OCI-LY7 (cell line): ENCODE measurements around the gene EVX2. TPM values are rescaled to one million over a fixed set of nuclear protein-coding genes. Genes with fewer than 3 reads are reported as not detected.

Experiments
- BruUV-seq: library from RNA; stranded (reverse); fragments of 400-500 nt; replicated peaks from 2 replicates; lab custom pipeline; 2021; lab: Mats Ljungman, UMichigan
- CTCF ChIA-PET: fragments of 300-600 bp; sonication (Branson Sonifier 250); formaldehyde crosslinking; loops from one replicate; lab custom pipeline; 2022; ENCODE audit warnings: antibody characterized with exemption; ENCODE audit not compliant: unreplicated experiment; lab: Charles Lee
- POLR2A ChIA-PET: fragments of 300-600 bp; sonication (Branson Sonifier 250); formaldehyde crosslinking; loops from one replicate; lab custom pipeline; 2022; ENCODE audit warnings: antibody characterized with exemption; lab: Charles Lee
- DNase-seq: peaks from one replicate; pipeline ENCODE4 v3.0.0-alpha.2; 2015; ENCODE audit warnings: low spot score
- H2AFZ ChIP-seq: fragments of 200-600 bp; sonication (generic), shearing (Covaris generic); 2 replicates; pipeline ENCODE4 v1.6.1; 2014; ENCODE audit warnings: mild to moderate bottlenecking, antibody characterized with exemption, low read length, moderate library complexity
- H3K27ac ChIP-seq: fragments of 200-600 bp; sonication (generic); 2 replicates; pipeline ENCODE4 v1.5.1; 2014; ENCODE audit warnings: mixed run types, low read depth, mild to moderate bottlenecking, moderate library complexity, low read length, inconsistent platforms; ENCODE audit not compliant: poor library complexity, severe bottlenecking
- H3K36me3 ChIP-seq: fragments of 200-600 bp; sonication (generic); 2 replicates; pipeline ENCODE4 v1.6.1; 2014; ENCODE audit warnings: mild to moderate bottlenecking, antibody characterized with exemption, low read length, moderate library complexity, mixed read lengths; ENCODE audit not compliant: insufficient read depth
- H3K4me1 ChIP-seq: fragments of 200-600 bp; sonication (generic); 2 replicates; pipeline ENCODE4 v1.5.1; 2014; ENCODE audit warnings: mild to moderate bottlenecking, low read length; ENCODE audit not compliant: insufficient read depth, poor library complexity, severe bottlenecking
- H3K4me2 ChIP-seq: fragments of 200-600 bp; sonication (generic); 2 replicates; pipeline ENCODE4 v1.6.1; 2014; ENCODE audit warnings: mild to moderate bottlenecking, low read length
- H3K4me3 ChIP-seq: fragments of 200-600 bp; sonication (generic); 2 replicates; pipeline ENCODE4 v1.5.1; 2014; ENCODE audit warnings: mild to moderate bottlenecking, low read depth, low read length; ENCODE audit not compliant: poor library complexity, severe bottlenecking
- H3K79me2 ChIP-seq: fragments of 200-600 bp; sonication (generic); 2 replicates; pipeline ENCODE4 v1.6.1; 2016; ENCODE audit warnings: low read depth, mild to moderate bottlenecking, low read length, moderate library complexity, mixed read lengths; ENCODE audit not compliant: insufficient read depth
- H3K9me2 ChIP-seq: fragments of 200-600 bp; sonication (generic); 2 replicates; pipeline ENCODE4 v1.6.1; 2016; ENCODE audit warnings: mild to moderate bottlenecking, low read length, mixed read lengths; ENCODE audit not compliant: insufficient read depth
- H3K9me3 ChIP-seq: fragments of 200-600 bp; sonication (generic); 2 replicates; pipeline ENCODE4 v1.6.1; 2014; ENCODE audit warnings: mild to moderate bottlenecking, mixed run types, low read length, mixed read lengths
- H4K20me1 ChIP-seq: fragments of 200-600 bp; sonication (generic); 2 replicates; pipeline ENCODE4 v1.6.1; 2014; ENCODE audit warnings: mild to moderate bottlenecking, antibody characterized with exemption, low read length, moderate library complexity, mixed read lengths; ENCODE audit not compliant: insufficient read depth
- CTCF ChIP-seq: fragments of 200-600 bp; sonication (generic); conservative IDR thresholded peaks from 2 replicates; pipeline ENCODE4 v1.5.1; 2014; ENCODE audit warnings: mild to moderate bottlenecking, antibody characterized with exemption, low read length, moderate library complexity, mixed read lengths
- EZH2phosphoT487 ChIP-seq: fragments of 200-600 bp; sonication (generic); IDR thresholded peaks from 2 replicates; pipeline ENCODE4 v1.6.1; 2018; ENCODE audit warnings: low read depth, borderline replicate concordance, mild to moderate bottlenecking, mixed run types, antibody characterized with exemption, low read length, moderate library complexity, mixed read lengths
- intact Hi-C: fragments of 100-400 bp; cut with micrococcal nuclease; formaldehyde crosslinking; loops from one replicate; pipeline ENCODE4 v1.10.0; 2022; ENCODE audit not compliant: unreplicated experiment
- total RNA-seq, 2 experiments: library from RNA; depleted of rRNA in 1 of 2; stranded (reverse); fragments of >200 nt in 1 of 2; shearing (Covaris generic) in 1 of 2; gene quantifications; 2 replicates each; pipeline ENCODE4 v1.2.3, GENCODE V29; 2014 to 2022

The EVX2 gene
- total RNA-seq, 2 experiments from 2014 or later, result not detected

DNA sequence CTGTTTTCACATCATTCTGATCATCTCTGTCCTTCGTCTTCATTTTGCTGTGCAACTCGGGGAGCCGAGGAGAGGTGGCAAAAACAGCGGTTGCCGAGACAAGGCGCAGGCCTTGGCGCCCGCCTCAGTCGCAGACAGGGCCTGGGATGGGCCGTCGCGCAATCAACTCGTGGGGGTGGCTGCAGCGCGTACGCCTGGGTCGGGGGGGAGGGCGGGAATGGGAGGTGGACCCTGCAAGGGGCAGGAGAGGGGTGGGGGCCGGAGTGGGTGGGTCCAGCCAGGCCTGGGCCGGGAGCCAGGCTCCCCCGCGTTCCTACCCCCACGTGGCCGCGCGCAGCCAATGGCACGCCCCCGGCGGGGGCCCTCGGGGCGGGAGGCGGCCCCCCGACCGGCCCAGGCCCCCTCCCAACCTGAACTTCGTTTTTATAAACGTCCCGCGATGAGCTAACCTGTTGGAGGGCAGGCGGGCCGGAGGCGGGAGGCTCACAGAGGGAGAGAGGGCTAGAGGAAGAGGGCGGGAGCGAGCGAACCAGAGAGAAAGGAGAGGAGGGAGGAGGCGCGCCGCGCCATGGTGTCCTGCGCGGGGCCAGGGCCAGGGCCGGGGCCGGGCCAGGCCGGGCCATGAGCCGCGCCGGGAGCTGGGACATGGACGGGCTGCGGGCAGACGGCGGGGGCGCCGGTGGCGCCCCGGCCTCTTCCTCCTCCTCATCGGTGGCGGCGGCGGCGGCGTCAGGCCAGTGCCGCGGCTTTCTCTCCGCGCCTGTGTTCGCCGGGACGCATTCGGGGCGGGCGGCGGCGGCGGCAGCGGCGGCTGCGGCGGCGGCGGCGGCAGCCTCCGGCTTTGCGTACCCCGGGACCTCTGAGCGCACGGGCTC is 8.7 kb upstream of the EVX2 start, which contains the start of gene HOXD13:
HOXD13 (plus strand) TSS at position 452 of the 875 bp plus-strand sequence; CDS start at position 622, 170 bp downstream.
- Histone ChIP-seq H3K79me2 (no peaks in the 10 kb centered on the region), H2AFZ (no peak within 1 kb of the TSS), H3K27ac (no peak within 1 kb of the TSS), H3K9me2 (no peaks in the 10 kb centered on the region), H4K20me1 (no peaks in the 10 kb centered on the region), H3K4me1 (peaks cover 11% of the 10 kb centered on the region), H3K9me3 (no peaks in the 10 kb centered on the region), H3K36me3 (no peaks in the 10 kb centered on the region), H3K4me3 (no peak within 1 kb of the TSS), H3K4me2 (no peak within 1 kb of the TSS)
- TF ChIP-seq EZH2phosphoT487, result no peak
- no peak for DNase-seq
- intact Hi-C loops, result no loop called here
- no TSS peak for BruUV-seq
- ChIA-PET POLR2A (no interaction called here), CTCF (no interaction called here)

DNA sequence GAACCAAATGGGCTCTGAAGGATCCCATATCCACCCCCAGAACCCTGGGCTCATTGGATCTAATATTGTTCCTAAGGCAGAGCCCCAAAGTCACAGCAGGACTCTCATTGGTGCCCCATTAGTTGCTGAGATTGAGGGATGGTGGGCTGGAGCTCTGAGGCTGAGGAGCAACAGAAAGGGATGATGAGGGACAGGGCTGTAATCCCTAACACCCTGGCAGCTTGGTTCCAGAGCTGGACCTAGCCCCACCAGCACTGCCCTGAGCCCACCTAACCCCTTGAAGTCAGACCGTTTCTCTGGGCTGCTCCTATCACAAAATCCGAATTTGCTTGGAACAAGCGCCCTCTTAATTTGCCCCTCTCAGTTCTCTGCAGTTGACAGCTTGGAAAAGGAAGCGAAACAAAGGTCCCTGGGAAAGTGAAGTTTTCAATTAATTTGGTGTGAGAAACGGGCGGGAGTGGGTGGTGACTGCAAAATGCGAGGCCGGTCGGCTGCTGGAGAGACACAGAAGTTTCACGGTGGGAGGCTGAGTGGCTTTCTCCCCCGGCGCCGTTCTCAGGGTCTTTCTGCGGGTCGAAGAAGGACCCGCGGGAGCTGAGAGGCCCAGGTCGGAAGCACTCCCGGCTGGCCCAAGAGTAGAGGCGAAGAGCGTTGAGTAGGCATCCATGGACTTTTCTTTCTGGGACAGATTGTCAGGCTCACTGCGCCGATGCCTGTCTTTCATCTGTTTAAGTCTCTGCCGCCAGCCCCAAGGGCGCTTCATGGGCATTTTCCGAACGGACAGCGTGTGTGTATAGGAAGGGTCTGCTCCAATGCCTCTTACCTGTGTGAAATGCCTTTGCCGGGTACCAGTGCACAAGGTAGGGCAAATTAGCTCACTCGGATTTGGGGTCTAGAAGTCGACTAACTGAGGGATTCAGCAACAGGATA is 7.8 kb upstream of the EVX2 start:
- TF ChIP-seq CTCF, result no peak
- TF ChIP-seq EZH2phosphoT487, result no peak
- Histone ChIP-seq H3K4me1 (peaks cover 4% of the 10 kb centered on the region), H3K4me2 (no peak overlapping the region), H2AFZ (no peak overlapping the region), H3K79me2 (no peaks in the 10 kb centered on the region), H3K36me3 (no peaks in the 10 kb centered on the region), H4K20me1 (no peaks in the 10 kb centered on the region), H3K4me3 (no peak overlapping the region), H3K9me3 (no peaks in the 10 kb centered on the region), H3K9me2 (no peaks in the 10 kb centered on the region), H3K27ac (no peak overlapping the region)
- BruUV-seq, result no TSS peak
- intact Hi-C loops, result no loop called here
- DNase-seq, result no peak
- POLR2A ChIA-PET, result no interaction called here
- CTCF ChIA-PET, result no interaction called here

- H3K9me3 ChIP-seq, result no peaks in the 10 kb centered on the region
- no peak overlapping the region for H2AFZ ChIP-seq
- ChIA-PET CTCF (no interaction called here), POLR2A (no interaction called here)
- H4K20me1 ChIP-seq, result no peaks in the 10 kb centered on the region
- no peaks in the 10 kb centered on the region for H3K9me2 ChIP-seq
- H3K36me3 ChIP-seq, result no peaks in the 10 kb centered on the region
- no peak for TF ChIP-seq EZH2phosphoT487
- no peak for TF ChIP-seq CTCF
- intact Hi-C loops, result no loop called here
- no peak overlapping the region for H3K27ac ChIP-seq
- no peak overlapping the region for H3K4me3 ChIP-seq
- BruUV-seq, result no TSS peak
- no peaks in the 10 kb centered on the region for H3K79me2 ChIP-seq
- H3K4me1 ChIP-seq, result no peaks in the 10 kb centered on the region
- no peak overlapping the region for H3K4me2 ChIP-seq
- DNase-seq, result no peak
Observed at GRCh38 chr2:176090862-176091261, 7.1 kb upstream of the EVX2 start.
